ENCODE data around the gene CDH23. TPM values are rescaled to one million over a fixed set of nuclear protein-coding genes. Genes with fewer than 3 reads are reported as not detected.

Gene CDH23
- total RNA-seq, 1 donor from 2014 or later, result 9.4 TPM

GRCh38 chr10:71782917-71783490, 386.3 kb downstream of the CDH23 start:
- Mint-ChIP-seq H3K4me1 (ENCODE audit: unreplicated experiment) (no peaks in the 10 kb centered on the region), H3K27ac (no peak overlapping the region), H3K4me3 (no peak overlapping the region), H3K9me3 (no peaks in the 10 kb centered on the region), H3K27me3 (peaks cover 12% of the 10 kb centered on the region), H3K36me3 (no peaks in the 10 kb centered on the region)
- DNase-seq (ENCODE audit: extremely low spot score, unreplicated experiment), result no peak
- TF ChIP-seq CTCF (conservative IDR thresholded peaks at IDR 0.05), result no peak

- DNase-seq (ENCODE audit: extremely low spot score, unreplicated experiment), result no peak
- no peak for TF ChIP-seq CTCF (conservative IDR thresholded peaks at IDR 0.05)
- Mint-ChIP-seq H3K27ac (no peak overlapping the region), H3K4me1 (ENCODE audit: unreplicated experiment) (no peaks in the 10 kb centered on the region), H3K27me3 (peaks cover 12% of the 10 kb centered on the region), H3K36me3 (no peaks in the 10 kb centered on the region), H3K4me3 (no peak overlapping the region), H3K9me3 (no peaks in the 10 kb centered on the region)
Observed at GRCh38 chr10:71783917-71784678, 387.4 kb downstream of the CDH23 start.

- Mint-ChIP-seq H3K4me1 (ENCODE audit: unreplicated experiment) (no peaks in the 10 kb centered on the region), H3K9me3 (no peaks in the 10 kb centered on the region), H3K4me3 (no peak overlapping the region), H3K27ac (no peak overlapping the region), H3K27me3 (peaks cover 12% of the 10 kb centered on the region), H3K36me3 (no peaks in the 10 kb centered on the region)
- no peak for DNase-seq (ENCODE audit: extremely low spot score, unreplicated experiment)
- no peak for TF ChIP-seq CTCF (conservative IDR thresholded peaks at IDR 0.05)
Observed at GRCh38 chr10:71784679-71785272, 388.1 kb downstream of the CDH23 start.

- no peak overlapping the region for H3K27ac Mint-ChIP-seq
- no peaks in the 10 kb centered on the region for H3K9me3 Mint-ChIP-seq
- no peak overlapping the region for H3K4me3 Mint-ChIP-seq
- no peak for DNase-seq (ENCODE audit: extremely low spot score, unreplicated experiment)
- H3K4me1 Mint-ChIP-seq (ENCODE audit: unreplicated experiment), result no peaks in the 10 kb centered on the region
- H3K27me3 Mint-ChIP-seq, result peaks cover 4% of the 10 kb centered on the region
- TF ChIP-seq CTCF (conservative IDR thresholded peaks at IDR 0.05), result no peak
- no peaks in the 10 kb centered on the region for H3K36me3 Mint-ChIP-seq
Observed at GRCh38 chr10:71788954-71789353, 392.2 kb downstream of the CDH23 start.

- Mint-ChIP-seq H3K4me3 (no peak overlapping the region), H3K9me3 (no peaks in the 10 kb centered on the region), H3K27ac (no peak overlapping the region), H3K36me3 (no peaks in the 10 kb centered on the region), H3K4me1 (ENCODE audit: unreplicated experiment) (no peaks in the 10 kb centered on the region), H3K27me3 (no peaks in the 10 kb centered on the region)
- DNase-seq (ENCODE audit: extremely low spot score, unreplicated experiment), result no peak
- no peak for TF ChIP-seq CTCF (conservative IDR thresholded peaks at IDR 0.05)
Observed at GRCh38 chr10:71789871-71790270, 393.2 kb downstream of the CDH23 start.
